T-cell (primary cell): ENCODE results near the gene ACCS. TPM values are rescaled to one million over a fixed set of nuclear protein-coding genes. Genes with fewer than 3 reads are reported as not detected.

Experiments used
- ATAC-seq, 4 experiments: fragments of 200-7000 bp in 3 of 4; fragments of 150-1000 bp in 1 of 4; cut with Tn5 transposase; replicated peaks in 1 of 4; 1 replicate in 3 of 4; 2 replicates in 1 of 4; pipeline ENCODE4 v1.10.0; 2021; ENCODE audit warnings: moderate library complexity in 3 of 4, mild to moderate bottlenecking in 2 of 4, moderate number of reproducible peaks in 1 of 4
- CTCF ChIA-PET, 2 donors: fragments of 300-600 bp; sonication (Branson Sonifier 250); formaldehyde crosslinking; loops; one replicate each; lab custom pipeline; 2022; ENCODE audit warnings: antibody characterized with exemption in 2 of 2; lab: Charles Lee
- POLR2A ChIA-PET, 2 donors: fragments of 300-600 bp; sonication (Branson Sonifier 250); formaldehyde crosslinking; loops; one replicate each; lab custom pipeline; 2022; ENCODE audit warnings: antibody characterized with exemption in 2 of 2; lab: Charles Lee
- DNase-seq, 35 experiments: peaks; one replicate each; pipeline versions ENCODE4 v3.0.0 to v3.0.0-alpha.2; 2013 to 2023
- H3K27ac ChIP-seq: one replicate; pipeline ENCODE4 v1.5.1; 2013; ENCODE audit warnings: low read length
- H3K27me3 ChIP-seq, 2 experiments: replicated peaks in 1 of 2; 1 replicate in 1 of 2; 2 replicates in 1 of 2; pipeline versions ENCODE4 v1.6.1 to v1.7.0; 2013; ENCODE audit warnings: low read length in 1 of 2, mixed read lengths in 1 of 2; ENCODE audit not compliant: control insufficient read depth in 2 of 2, insufficient read depth in 2 of 2; ENCODE audit errors: extremely low read depth in 1 of 2
- H3K36me3 ChIP-seq, 2 donors: 1 replicate in 1 of 2; 2 replicates in 1 of 2; pipeline versions ENCODE4 v1.6.1 to v1.7.0; 2013; ENCODE audit warnings: low read length in 1 of 2; ENCODE audit not compliant: control insufficient read depth in 2 of 2, insufficient read depth in 1 of 2; ENCODE audit errors: extremely low read depth in 1 of 2
- H3K4me1 ChIP-seq, 2 experiments: 1 replicate in 1 of 2; 2 replicates in 1 of 2; pipeline versions ENCODE4 v1.6.1 to v1.7.0; 2013; ENCODE audit warnings: low read length in 2 of 2, mixed read lengths in 1 of 2; ENCODE audit not compliant: insufficient read depth in 2 of 2, control insufficient read depth in 1 of 2; ENCODE audit errors: extremely low read depth in 1 of 2
- H3K4me3 ChIP-seq, 2 donors: 1 replicate in 1 of 2; 2 replicates in 1 of 2; pipeline versions ENCODE4 v1.5.1 to v1.7.0; 2013; ENCODE audit warnings: mild to moderate bottlenecking in 2 of 2, low read length in 1 of 2, moderate library complexity in 1 of 2; ENCODE audit not compliant: control insufficient read depth in 1 of 2; ENCODE audit errors: extremely low read depth in 1 of 2
- H3K9me3 ChIP-seq: 2 replicates; pipeline ENCODE4 v1.7.0; 2013
- H3K27ac Mint-ChIP-seq, 2 donors: one replicate each; pipeline ENCODE4 v1.8.0; 2020 to 2021; ENCODE audit warnings: mild to moderate bottlenecking in 2 of 2, mixed read lengths in 2 of 2
- H3K27me3 Mint-ChIP-seq, 2 donors: one replicate each; pipeline ENCODE4 v1.8.0; 2021 to 2022; ENCODE audit warnings: mixed read lengths in 2 of 2
- H3K36me3 Mint-ChIP-seq: one replicate; pipeline ENCODE4 v1.8.0; 2021; ENCODE audit warnings: mixed read lengths
- H3K4me1 Mint-ChIP-seq, 3 donors: one replicate each; pipeline ENCODE4 v1.8.0; 2020 to 2022; ENCODE audit warnings: mixed read lengths in 3 of 3, mild to moderate bottlenecking in 1 of 3
- H3K4me3 Mint-ChIP-seq, 3 donors: one replicate each; pipeline ENCODE4 v1.8.0; 2020 to 2022; ENCODE audit warnings: mild to moderate bottlenecking in 3 of 3, mixed read lengths in 3 of 3, moderate library complexity in 3 of 3
- H3K9me3 Mint-ChIP-seq, 3 donors: one replicate each; pipeline ENCODE4 v1.8.0; 2020 to 2022; ENCODE audit warnings: mixed read lengths in 3 of 3
- WGBS: methylation state at CpG from one replicate; pipeline ENCODE4 v1.1.5; 2013; ENCODE audit warnings: missing lambda C conversion rate; ENCODE audit not compliant: insufficient coverage; 5-methylcytosine and 5-hydroxymethylcytosine counted together
- total RNA-seq, 35 experiments: library from RNA in 6 of 35; stranded (reverse) in 6 of 35; fragments of 120-200 nt in 1 of 35; gene quantifications; one replicate each; pipeline versions ENCODE4 v1.2.1 to v1.2.4 and lab custom pipeline; 2013 to 2026

ACCS gene
- total RNA-seq, 5 donors from 2014 or later (not counting 1 experiment from before 2014, with no cell fraction given): 18.9 to 66.4 (median 27.5) TPM

GRCh38 chr11:44127130-44127529 is 61.1 kb downstream of the ACCS start:
- Mint-ChIP-seq H3K4me1 (no peaks in the 10 kb centered on the region), H3K36me3 (peaks cover 77% of the 10 kb centered on the region)
- POLR2A ChIA-PET: no interaction called here

GRCh38 chr11:44128729-44129128 is 62.7 kb downstream of the ACCS start:
- Histone ChIP-seq H3K4me3 (no peak overlapping the region), H3K27me3 (no peaks in the 10 kb centered on the region), H3K4me1 (no peaks in the 10 kb centered on the region), H3K27ac (no peak overlapping the region), H3K9me3 (no peaks in the 10 kb centered on the region), H3K36me3 (peaks cover 9 to 87% of the 10 kb centered on the region in 2 donors)
- H3K27me3 Mint-ChIP-seq: no peaks in the 10 kb centered on the region
- H3K27ac Mint-ChIP-seq: no peak overlapping the region
- 80% methylated on average over 1 of the region's 3 CpGs for WGBS
- H3K4me1 Mint-ChIP-seq: no peaks in the 10 kb centered on the region
- no peak overlapping the region for H3K4me3 Mint-ChIP-seq
- ChIA-PET CTCF (no interaction called here), POLR2A (no interaction called here)
- peaks cover 78% of the 10 kb centered on the region for H3K36me3 Mint-ChIP-seq
- DNase-seq: no peak
- H3K9me3 Mint-ChIP-seq: no peaks in the 10 kb centered on the region
- ATAC-seq: no peak

More at GRCh38 chr11:44127130-44127529, 61.1 kb downstream of the ACCS start:
- H3K9me3 ChIP-seq: no peaks in the 10 kb centered on the region
- CTCF ChIA-PET: no interaction called here
- no peak for ATAC-seq
- no peaks in the 10 kb centered on the region for H3K27me3 ChIP-seq
- H3K36me3 ChIP-seq: peaks cover 9 to 80% of the 10 kb centered on the region in 2 donors
- Mint-ChIP-seq H3K27me3 (no peaks in the 10 kb centered on the region), H3K27ac (no peak overlapping the region), H3K9me3 (no peaks in the 10 kb centered on the region), H3K4me3 (no peak overlapping the region)
- no peak overlapping the region for H3K27ac ChIP-seq
- DNase-seq: no peak
- no peak overlapping the region for H3K4me3 ChIP-seq
- no peaks in the 10 kb centered on the region for H3K4me1 ChIP-seq
- WGBS: no CpG with 5 or more reads among the region's 8 CpGs

- Mint-ChIP-seq H3K4me3 (no peak overlapping the region), H3K27me3 (no peaks in the 10 kb centered on the region), H3K9me3 (no peaks in the 10 kb centered on the region), H3K4me1 (no peaks in the 10 kb centered on the region), H3K27ac (no peak overlapping the region), H3K36me3 (peaks cover 73% of the 10 kb centered on the region)
- Histone ChIP-seq H3K36me3 (peaks cover 5 to 74% of the 10 kb centered on the region in 2 donors), H3K9me3 (no peaks in the 10 kb centered on the region), H3K27ac (no peak overlapping the region), H3K27me3 (no peaks in the 10 kb centered on the region), H3K4me3 (no peak overlapping the region), H3K4me1 (no peaks in the 10 kb centered on the region)
- CTCF ChIA-PET: interaction anchor here in 1 of 2 donors (0.6 kb wide), 1 partner anchor 37 kb away, joined by 3 read pairs; no protein-coding TSS in a partner anchor
- ATAC-seq (no peak), DNase-seq (no peak)
- WGBS: 100% methylated on average over 5 of the region's 6 CpGs
- POLR2A ChIA-PET: no interaction called here
Measured at GRCh38 chr11:44130751-44131150, 64.7 kb downstream of the ACCS start.

- H3K36me3 ChIP-seq: peaks cover 0 to 52% of the 10 kb centered on the region in 2 donors
- Mint-ChIP-seq H3K9me3 (no peaks in the 10 kb centered on the region), H3K4me1 (no peaks in the 10 kb centered on the region), H3K36me3 (peaks cover 62% of the 10 kb centered on the region), H3K4me3 (no peak overlapping the region), H3K27ac (no peak overlapping the region), H3K27me3 (no peaks in the 10 kb centered on the region)
- H3K4me3 ChIP-seq: no peak overlapping the region
- H3K4me1 ChIP-seq: no peaks in the 10 kb centered on the region
- ChIA-PET POLR2A (interaction anchor here in 1 of 2 donors (0.8 kb wide), 1 partner anchor 543 kb away, joined by 3 read pairs; no protein-coding TSS in a partner anchor), CTCF (interaction anchor here in 1 of 2 donors (0.5 to 0.6 kb wide), 2 partner anchors 79 to 409 kb away, joined by 3 to 4 read pairs; no protein-coding TSS in a partner anchor)
- H3K9me3 ChIP-seq: no peaks in the 10 kb centered on the region
- WGBS: no CpG with 5 or more reads among the region's 1 CpG
- H3K27me3 ChIP-seq: no peaks in the 10 kb centered on the region
- no peak overlapping the region for H3K27ac ChIP-seq
- peak in 1 of 35 experiments; percentile 5 for DNase-seq
- no peak for ATAC-seq
Measured at GRCh38 chr11:44133335-44133946, 67.4 kb downstream of the ACCS start.

Other genes starting within 250 kb of the ACCS start
- gene ALKBH3, start 185.4 kb upstream of the ACCS start, total RNA-seq: 10 to 100 TPM; 21.6 to 36.9 (median 34.1) TPM
- gene C11orf96, start 123.6 kb upstream of the ACCS start, total RNA-seq: 1 to 10 TPM in 1 of 5 donors, under 1 TPM in 3, not detected in 1; 0.44 to 1.1 (median 0.73) TPM
- not detected for gene ACCSL, start 18.3 kb upstream of the ACCS start, total RNA-seq
- gene EXT2, start 29.4 kb downstream of the ACCS start, total RNA-seq: 10 to 100 TPM; 24.8 to 30.5 (median 26.6) TPM
- not detected for gene ALX4, start 243.9 kb downstream of the ACCS start, total RNA-seq